ENCODE measurements around the gene ENTPD5. TPM values are rescaled to one million over a fixed set of nuclear protein-coding genes. Genes with fewer than 3 reads are reported as not detected.
"Not testable (repeated sequence)": the region's sequence is repeated elsewhere in the genome, so short reads cannot be mapped to it uniquely, and the experiment has no call there.

The ENTPD5 gene
- total and polyA plus RNA-seq, 2 of the 4 experiments (the other 2 are of a cell fraction): 7.3 to 8.1 TPM

GRCh38 chr14:73991092-73991491, 28.0 kb downstream of the ENTPD5 start:
- TF ChIP-seq SMC3 (IDR thresholded peaks at IDR 0.05; ENCODE audit: low read depth, low read length) (no peak), POLR2A (IDR thresholded peaks at IDR 0.05; ENCODE audit: low read depth, low read length) (no peak)
- Histone ChIP-seq H4K20me1 (ENCODE audit: insufficient read depth, low read length) (no peaks in the 10 kb centered on the region), H3K27me3 (ENCODE audit: control insufficient read depth, insufficient read depth, low read length) (no peaks in the 10 kb centered on the region), H3K36me3 (ENCODE audit: control insufficient read depth, insufficient read depth, low read length) (peaks cover 4% of the 10 kb centered on the region; the same call in 1 of the 2 replicates), H3K4me2 (ENCODE audit: low read depth, low read length) (no peak overlapping the region), H2AFZ (replicated peaks; ENCODE audit: low read length, poor library complexity) (no peak overlapping the region), H3K23ac (ENCODE audit: low read depth, low read length) (no peak overlapping the region), H3K4me3 (ENCODE audit: insufficient read depth, low read depth, low read length) (no peak overlapping the region), H2BK15ac (ENCODE audit: low read depth, low read length) (no peak overlapping the region), H3K9ac (ENCODE audit: low read depth, low read length) (no peak overlapping the region), H3K79me1 (ENCODE audit: low read depth in 1 of 2, low read length in 2 of 2) (no peaks in the 10 kb centered on the region), H4K5ac (ENCODE audit: low read depth, low read length) (no peak overlapping the region), H3K56ac (ENCODE audit: extremely low read depth, insufficient read depth, low read length) (no peak overlapping the region), H2AK5ac (ENCODE audit: low read depth, low read length) (no peak overlapping the region), H4K8ac (ENCODE audit: low read depth in 2 of 2, low read length in 2 of 2) (no peak overlapping the region), H3K4ac (ENCODE audit: low read depth, low read length) (no peak overlapping the region), H3K9me3 (ENCODE audit: control insufficient read depth, insufficient read depth, low read length) (no peaks in the 10 kb centered on the region), H3K18ac (ENCODE audit: low read depth, low read length) (no peak overlapping the region), H2BK120ac (ENCODE audit: low read depth, low read length) (no peak overlapping the region), H2BK5ac (ENCODE audit: low read depth, low read length, poor library complexity, severe bottlenecking) (no peak overlapping the region), H4K91ac (ENCODE audit: insufficient read depth, low read depth, low read length) (no peak overlapping the region), H3K4me1 (ENCODE audit: control insufficient read depth, insufficient read depth, low read length) (no peaks in the 10 kb centered on the region), H3K27ac (ENCODE audit: insufficient read depth, low read length) (no peak overlapping the region), H2BK20ac (ENCODE audit: low read depth, low read length) (no peak overlapping the region), H2AK9ac (replicated peaks; ENCODE audit: low read depth, low read length, poor library complexity) (no peak overlapping the region), H3K9me1 (ENCODE audit: insufficient read depth, low read length) (no peaks in the 10 kb centered on the region), H3K14ac (replicated peaks; ENCODE audit: low read depth, low read length) (no peak overlapping the region)
- in situ Hi-C loops (cut with MboI; ENCODE audit: low sequenced_read_pairs) (no loop called here), intact Hi-C loops (cut with micrococcal nuclease) (no loop called here), dilution Hi-C loops (cut with HindIII; ENCODE audit: low sequenced_read_pairs, unreplicated experiment) (no loop called here)
- CTCF ChIA-PET: no interaction called here
- 50% methylated on average over 1 of the region's 4 CpGs; no CpG with 5 or more reads in 1 of the 2 experiments for WGBS, 2 experiments (ENCODE audit: extremely low coverage in 2 of 2, insufficient read length in 1 of 2)
- no peak for DNase-seq
- no TSS peak for BruUV-seq (replicated peaks)
- POLR2A ChIA-PET (ENCODE audit: unreplicated experiment): no interaction called here
- no peak for ATAC-seq (ENCODE audit: low read depth)

DNA sequence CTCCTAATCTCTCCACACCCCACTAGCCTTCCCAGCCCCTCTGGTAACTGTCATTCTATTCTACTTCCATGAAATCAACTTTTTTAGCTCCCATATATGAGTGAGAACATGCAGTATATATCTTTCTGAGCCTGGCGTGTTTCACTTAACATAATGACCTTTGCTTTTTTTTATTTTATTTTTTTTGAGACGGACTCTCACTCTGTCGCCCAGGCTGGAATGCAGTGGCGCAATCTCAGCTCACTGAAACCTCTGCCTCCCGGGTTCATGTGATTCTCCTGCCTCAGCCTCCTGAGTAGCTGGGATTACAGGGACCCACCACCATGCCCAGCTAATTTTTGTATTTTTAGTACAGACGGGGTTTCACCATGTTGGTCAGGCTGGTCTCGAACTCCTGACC, 30.4 kb downstream of the ENTPD5 start:
- H3K9ac ChIP-seq (ENCODE audit: low read depth, low read length); H3K27ac ChIP-seq (ENCODE audit: insufficient read depth, low read length): not testable (repeated sequence)

More for the DNA sequence above, 30.4 kb downstream of the ENTPD5 start:
- H3K4me2 ChIP-seq (ENCODE audit: low read depth, low read length); H2AK5ac ChIP-seq (ENCODE audit: low read depth, low read length); ATAC-seq (ENCODE audit: low read depth); H3K36me3 ChIP-seq (ENCODE audit: control insufficient read depth, insufficient read depth, low read length); H2BK20ac ChIP-seq (ENCODE audit: low read depth, low read length); H3K23ac ChIP-seq (ENCODE audit: low read depth, low read length); H2BK15ac ChIP-seq (ENCODE audit: low read depth, low read length); H3K79me1 ChIP-seq (ENCODE audit: low read depth in 1 of 2, low read length in 2 of 2); H4K5ac ChIP-seq (ENCODE audit: low read depth, low read length); H4K20me1 ChIP-seq (ENCODE audit: insufficient read depth, low read length); H3K4me3 ChIP-seq (ENCODE audit: insufficient read depth, low read depth, low read length); in situ Hi-C loops (cut with MboI; ENCODE audit: low sequenced_read_pairs); H2BK120ac ChIP-seq (ENCODE audit: low read depth, low read length); H3K9me3 ChIP-seq (ENCODE audit: control insufficient read depth, insufficient read depth, low read length); H2AFZ ChIP-seq (replicated peaks; ENCODE audit: low read length, poor library complexity); POLR2A ChIA-PET (ENCODE audit: unreplicated experiment); H4K8ac ChIP-seq (ENCODE audit: low read depth in 2 of 2, low read length in 2 of 2); H3K4me1 ChIP-seq (ENCODE audit: control insufficient read depth, insufficient read depth, low read length); H3K4ac ChIP-seq (ENCODE audit: low read depth, low read length); H3K14ac ChIP-seq (replicated peaks; ENCODE audit: low read depth, low read length); H4K91ac ChIP-seq (ENCODE audit: insufficient read depth, low read depth, low read length); H3K27me3 ChIP-seq (ENCODE audit: control insufficient read depth, insufficient read depth, low read length); H3K18ac ChIP-seq (ENCODE audit: low read depth, low read length); BruUV-seq (replicated peaks); intact Hi-C loops (cut with micrococcal nuclease); dilution Hi-C loops (cut with HindIII; ENCODE audit: low sequenced_read_pairs, unreplicated experiment); H2BK5ac ChIP-seq (ENCODE audit: low read depth, low read length, poor library complexity, severe bottlenecking); H2AK9ac ChIP-seq (replicated peaks; ENCODE audit: low read depth, low read length, poor library complexity); H3K9me1 ChIP-seq (ENCODE audit: insufficient read depth, low read length); DNase-seq; H3K56ac ChIP-seq (ENCODE audit: extremely low read depth, insufficient read depth, low read length): not testable (repeated sequence)
- no CpG with 5 or more reads among the region's 7 CpGs for WGBS, 2 experiments (ENCODE audit: extremely low coverage in 2 of 2, insufficient read length in 1 of 2)
- CTCF ChIA-PET: interaction anchor here (0.5 kb wide), 1 partner anchor 169 kb away, joined by 3 read pairs; no protein-coding TSS in a partner anchor
